ENCODE measurements around the gene JAM3.

The JAM3 gene

GRCh38 chr11:134143801-134144200, 74.9 kb downstream of the JAM3 start:
- no peak overlapping the region for H3K4me3 ChIP-seq (replicated peaks; ENCODE audit: insufficient read depth, low read length)
- H3K27me3 ChIP-seq (ENCODE audit: insufficient read depth, poor library complexity, severe bottlenecking) = no peaks in the 10 kb centered on the region
- TF ChIP-seq REST (IDR thresholded peaks at IDR 0.05; ENCODE audit: insufficient replicate concordance, low read depth) (no peak), SPI1 (IDR thresholded peaks at IDR 0.05; ENCODE audit: borderline replicate concordance, low read depth) (no peak), POLR2AphosphoS5 (IDR thresholded peaks at IDR 0.05; ENCODE audit: low read depth) (no peak), GABPA (IDR thresholded peaks at IDR 0.05; ENCODE audit: low read depth) (no peak), CTCF (IDR thresholded peaks at IDR 0.05; ENCODE audit: insufficient read depth, low read length) (no peak)
- DNase-seq (ENCODE audit: low read depth in 1 of 2, low spot score in 1 of 2) = no peak
- no peak overlapping the region for H3K27ac ChIP-seq (replicated peaks)

- no peak for DNase-seq (ENCODE audit: low read depth in 1 of 2, low spot score in 1 of 2)
- TF ChIP-seq POLR2AphosphoS5 (IDR thresholded peaks at IDR 0.05; ENCODE audit: low read depth) (no peak), CTCF (IDR thresholded peaks at IDR 0.05; ENCODE audit: insufficient read depth, low read length) (no peak), SPI1 (IDR thresholded peaks at IDR 0.05; ENCODE audit: borderline replicate concordance, low read depth) (no peak), GABPA (IDR thresholded peaks at IDR 0.05; ENCODE audit: low read depth) (no peak), REST (IDR thresholded peaks at IDR 0.05; ENCODE audit: insufficient replicate concordance, low read depth) (no peak)
- Histone ChIP-seq H3K27me3 (ENCODE audit: insufficient read depth, poor library complexity, severe bottlenecking) (no peaks in the 10 kb centered on the region), H3K27ac (replicated peaks) (no peak overlapping the region), H3K4me3 (replicated peaks; ENCODE audit: insufficient read depth, low read length) (no peak overlapping the region)
These were observed 75.9 kb downstream of the JAM3 start for GRCh38 chr11:134144744-134145143.

GRCh38 chr11:134145715-134146114, 76.8 kb downstream of the JAM3 start:
- TF ChIP-seq GABPA (IDR thresholded peaks at IDR 0.05; ENCODE audit: low read depth) (no peak), CTCF (IDR thresholded peaks at IDR 0.05; ENCODE audit: insufficient read depth, low read length) (no peak), POLR2AphosphoS5 (IDR thresholded peaks at IDR 0.05; ENCODE audit: low read depth) (no peak), SPI1 (IDR thresholded peaks at IDR 0.05; ENCODE audit: borderline replicate concordance, low read depth) (no peak), REST (IDR thresholded peaks at IDR 0.05; ENCODE audit: insufficient replicate concordance, low read depth) (no peak)
- DNase-seq (ENCODE audit: low read depth in 1 of 2, low spot score in 1 of 2) = no peak
- Histone ChIP-seq H3K4me3 (replicated peaks; ENCODE audit: insufficient read depth, low read length) (no peak overlapping the region), H3K27me3 (ENCODE audit: insufficient read depth, poor library complexity, severe bottlenecking) (no peaks in the 10 kb centered on the region), H3K27ac (replicated peaks) (no peak overlapping the region)
